WTC11 (cell line): ENCODE measurements around the gene SCYL3. TPM values are rescaled to one million over a fixed set of nuclear protein-coding genes. Genes with fewer than 3 reads are reported as not detected.

ENCODE experiments used
- ATAC-seq: fragments of 200-7000 bp; cut with Tn5 transposase; 2 replicates; pipeline ENCODE4 v1.10.0; 2021; ENCODE audit warnings: mild to moderate bottlenecking, moderate library complexity
- CTCF ChIA-PET: fragments of 300-600 bp; sonication (Branson Sonifier 250); formaldehyde crosslinking; loops from one replicate; lab custom pipeline; 2021; ENCODE audit warnings: antibody characterized with exemption; lab: Charles Lee
- POLR2A ChIA-PET: fragments of 350-600 bp; sonication (Branson Sonifier 250); formaldehyde crosslinking; loops from one replicate; lab custom pipeline; 2021; ENCODE audit warnings: antibody characterized with exemption; lab: Charles Lee
- DNase-seq: peaks from one replicate; pipeline ENCODE4 v3.0.0; 2021; ENCODE audit warnings: low spot score
- H3K27ac Mint-ChIP-seq: 2 replicates; pipeline ENCODE4 v1.8.0; 2021; ENCODE audit warnings: mixed read lengths
- H3K27me3 Mint-ChIP-seq: 2 replicates; pipeline ENCODE4 v1.8.0; 2021; ENCODE audit warnings: low read depth, mild to moderate bottlenecking, moderate library complexity, mixed read lengths
- H3K36me3 Mint-ChIP-seq: 2 replicates; pipeline ENCODE4 v1.8.0; 2021; ENCODE audit warnings: mixed read lengths
- H3K4me1 Mint-ChIP-seq: 2 replicates; pipeline ENCODE4 v1.8.0; 2022; ENCODE audit warnings: mixed read lengths
- H3K4me3 Mint-ChIP-seq: 2 replicates; pipeline ENCODE4 v1.8.0; 2021; ENCODE audit warnings: mild to moderate bottlenecking, moderate library complexity, mixed read lengths
- H3K9me3 Mint-ChIP-seq: 2 replicates; pipeline ENCODE4 v1.8.0; 2021; ENCODE audit warnings: mixed read lengths
- CDX4 ChIP-seq: fragments of 250-450 bp; sonication (Bioruptor Pico); IDR thresholded peaks from 2 replicates; pipeline ENCODE4 v1.9.0; 2021; ENCODE audit warnings: moderate library complexity, mild to moderate bottlenecking, inconsistent platforms, borderline replicate concordance
- ELF4 ChIP-seq: sonication (generic); formaldehyde crosslinking; IDR thresholded peaks from 2 replicates; pipeline ENCODE4 v1.8.1; 2022; ENCODE audit warnings: low read depth, mild to moderate bottlenecking, moderate library complexity, missing genetic modification reagents
- FOXK1 ChIP-seq: sonication (generic); formaldehyde crosslinking; IDR thresholded peaks from 2 replicates; pipeline ENCODE4 v1.8.0; 2022; ENCODE audit warnings: mild to moderate bottlenecking, moderate library complexity, missing genetic modification reagents
- FOXP1 ChIP-seq: sonication (generic); formaldehyde crosslinking; IDR thresholded peaks from 2 replicates; pipeline ENCODE4 v1.8.0; 2022; ENCODE audit warnings: missing genetic modification reagents, mild to moderate bottlenecking, moderate library complexity, borderline replicate concordance
- NFATC4 ChIP-seq: fragments of 250-450 bp; sonication (Bioruptor Pico); IDR thresholded peaks from 2 replicates; pipeline ENCODE4 v1.9.0; 2021; ENCODE audit warnings: mild to moderate bottlenecking
- NFE2L1 ChIP-seq: sonication (generic); formaldehyde crosslinking; IDR thresholded peaks from 2 replicates; pipeline ENCODE4 v1.8.1; 2023; ENCODE audit warnings: missing genetic modification reagents
- NFYB ChIP-seq: sonication (generic); formaldehyde crosslinking; conservative IDR thresholded peaks from 2 replicates; pipeline ENCODE4 v1.8.0; 2022; ENCODE audit warnings: low read depth, missing genetic modification reagents
- NR3C1 ChIP-seq: sonication (generic); formaldehyde crosslinking; conservative IDR thresholded peaks from 2 replicates; pipeline ENCODE4 v1.8.1; 2023; ENCODE audit warnings: low read depth, mild to moderate bottlenecking, missing genetic modification reagents
- OVOL2 ChIP-seq: fragments of 250-450 bp; sonication (Bioruptor Pico); IDR thresholded peaks from 2 replicates; pipeline ENCODE4 v1.9.0; 2021; ENCODE audit warnings: mild to moderate bottlenecking, borderline replicate concordance
- RELA ChIP-seq: sonication (generic); formaldehyde crosslinking; IDR thresholded peaks from 2 replicates; pipeline ENCODE4 v1.8.1; 2022; ENCODE audit warnings: missing genetic modification reagents, mild to moderate bottlenecking, borderline replicate concordance
- SMAD3 ChIP-seq: sonication (generic); formaldehyde crosslinking; IDR thresholded peaks from 2 replicates; pipeline ENCODE4 v1.8.0; 2022; ENCODE audit warnings: missing genetic modification reagents, mild to moderate bottlenecking, borderline replicate concordance
- ZNF423 ChIP-seq: fragments of 250-450 bp; sonication (Bioruptor Pico); IDR thresholded peaks from 2 replicates; pipeline ENCODE4 v2.1.2; 2022; ENCODE audit warnings: mild to moderate bottlenecking, moderate library complexity
- total RNA-seq: library from RNA; stranded (reverse); gene quantifications from 3 replicates; pipeline ENCODE4 v1.2.3, GENCODE V29; 2021
- TF ChIP-seq, protein P1 (sequence below): fragments of 250-450 bp; sonication (Bioruptor Pico); IDR thresholded peaks from 2 replicates; pipeline ENCODE4 v1.9.0; 2021; ENCODE audit warnings: mild to moderate bottlenecking
- TF ChIP-seq, protein P2 (sequence below): sonication (generic); formaldehyde crosslinking; conservative IDR thresholded peaks from 2 replicates; pipeline ENCODE4 v1.8.1; 2022; ENCODE audit warnings: mild to moderate bottlenecking, missing genetic modification reagents
- TF ChIP-seq, protein P3 (sequence below): sonication (generic); formaldehyde crosslinking; IDR thresholded peaks from 2 replicates; pipeline ENCODE4 v1.8.0; 2023; ENCODE audit warnings: missing genetic modification reagents
- TF ChIP-seq, protein P4 (sequence below): fragments of 250-450 bp; sonication (Bioruptor Pico); IDR thresholded peaks from 2 replicates; pipeline ENCODE4 v2.1.2; 2022; ENCODE audit warnings: mild to moderate bottlenecking, moderate library complexity
- TF ChIP-seq, protein P5 (sequence below): sonication (generic); formaldehyde crosslinking; IDR thresholded peaks from 2 replicates; pipeline ENCODE4 v1.8.0; 2022; ENCODE audit warnings: missing genetic modification reagents
- TF ChIP-seq, protein P6 (sequence below): fragments of 250-450 bp; sonication (Bioruptor Pico); conservative IDR thresholded peaks from 2 replicates; pipeline ENCODE4 v1.9.0; 2021; ENCODE audit warnings: mild to moderate bottlenecking

SCYL3 gene
- total RNA-seq, 1 experiment from 2014 or later = 5.3 TPM

DNA sequence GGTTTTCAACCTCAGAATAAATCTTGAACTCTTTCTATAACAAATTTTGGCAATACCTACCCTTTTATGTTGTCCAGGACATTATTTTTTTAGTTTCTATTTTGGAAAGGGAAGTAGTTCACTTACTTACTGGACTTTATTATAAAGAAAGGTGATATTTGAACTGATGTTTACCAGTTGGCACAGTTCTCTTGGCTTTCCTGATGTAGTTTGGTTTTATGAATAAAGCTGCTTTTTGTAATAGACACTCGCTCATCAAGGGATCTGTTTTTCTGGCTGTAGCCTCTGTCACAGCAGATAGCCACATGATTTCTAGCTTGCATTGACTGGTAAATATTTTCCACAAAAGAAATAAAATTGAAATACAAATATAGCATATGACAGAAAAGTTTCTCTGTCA is 58.0 kb downstream of the SCYL3 start:
- Mint-ChIP-seq H3K27me3 (no peaks in the 10 kb centered on the region), H3K4me3 (no peak overlapping the region), H3K4me1 (no peaks in the 10 kb centered on the region), H3K9me3 (peaks cover 13% of the 10 kb centered on the region), H3K27ac (no peak overlapping the region), H3K36me3 (peaks cover 57% of the 10 kb centered on the region)
- ChIA-PET POLR2A (no interaction called here), CTCF (no interaction called here)
- ATAC-seq (no peak), DNase-seq (no peak)
- TF ChIP-seq, protein P1, sequence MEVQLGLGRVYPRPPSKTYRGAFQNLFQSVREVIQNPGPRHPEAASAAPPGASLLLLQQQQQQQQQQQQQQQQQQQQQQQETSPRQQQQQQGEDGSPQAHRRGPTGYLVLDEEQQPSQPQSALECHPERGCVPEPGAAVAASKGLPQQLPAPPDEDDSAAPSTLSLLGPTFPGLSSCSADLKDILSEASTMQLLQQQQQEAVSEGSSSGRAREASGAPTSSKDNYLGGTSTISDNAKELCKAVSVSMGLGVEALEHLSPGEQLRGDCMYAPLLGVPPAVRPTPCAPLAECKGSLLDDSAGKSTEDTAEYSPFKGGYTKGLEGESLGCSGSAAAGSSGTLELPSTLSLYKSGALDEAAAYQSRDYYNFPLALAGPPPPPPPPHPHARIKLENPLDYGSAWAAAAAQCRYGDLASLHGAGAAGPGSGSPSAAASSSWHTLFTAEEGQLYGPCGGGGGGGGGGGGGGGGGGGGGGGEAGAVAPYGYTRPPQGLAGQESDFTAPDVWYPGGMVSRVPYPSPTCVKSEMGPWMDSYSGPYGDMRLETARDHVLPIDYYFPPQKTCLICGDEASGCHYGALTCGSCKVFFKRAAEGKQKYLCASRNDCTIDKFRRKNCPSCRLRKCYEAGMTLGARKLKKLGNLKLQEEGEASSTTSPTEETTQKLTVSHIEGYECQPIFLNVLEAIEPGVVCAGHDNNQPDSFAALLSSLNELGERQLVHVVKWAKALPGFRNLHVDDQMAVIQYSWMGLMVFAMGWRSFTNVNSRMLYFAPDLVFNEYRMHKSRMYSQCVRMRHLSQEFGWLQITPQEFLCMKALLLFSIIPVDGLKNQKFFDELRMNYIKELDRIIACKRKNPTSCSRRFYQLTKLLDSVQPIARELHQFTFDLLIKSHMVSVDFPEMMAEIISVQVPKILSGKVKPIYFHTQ (CRISPR knock-in tag) = no peak
- TF ChIP-seq, protein P2, sequence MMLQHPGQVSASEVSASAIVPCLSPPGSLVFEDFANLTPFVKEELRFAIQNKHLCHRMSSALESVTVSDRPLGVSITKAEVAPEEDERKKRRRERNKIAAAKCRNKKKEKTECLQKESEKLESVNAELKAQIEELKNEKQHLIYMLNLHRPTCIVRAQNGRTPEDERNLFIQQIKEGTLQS (CRISPR knock-in tag) = no peak
- no peak for TF ChIP-seq FOXP1
- TF ChIP-seq FOXK1 = no peak
- TF ChIP-seq ZNF423 (CRISPR knock-in tag) = no peak
- no peak for TF ChIP-seq NFATC4 (CRISPR knock-in tag)
- TF ChIP-seq ELF4 (CRISPR knock-in tag) = no peak

GRCh38 chr1:169834869-169835268 is 58.8 kb downstream of the SCYL3 start:
- ChIA-PET POLR2A (no interaction called here), CTCF (no interaction called here)
- Mint-ChIP-seq H3K27ac (no peak overlapping the region), H3K27me3 (no peaks in the 10 kb centered on the region), H3K9me3 (peaks cover 13% of the 10 kb centered on the region), H3K4me3 (no peak overlapping the region), H3K36me3 (peaks cover 58% of the 10 kb centered on the region), H3K4me1 (no peaks in the 10 kb centered on the region)
- TF ChIP-seq, protein P3, sequence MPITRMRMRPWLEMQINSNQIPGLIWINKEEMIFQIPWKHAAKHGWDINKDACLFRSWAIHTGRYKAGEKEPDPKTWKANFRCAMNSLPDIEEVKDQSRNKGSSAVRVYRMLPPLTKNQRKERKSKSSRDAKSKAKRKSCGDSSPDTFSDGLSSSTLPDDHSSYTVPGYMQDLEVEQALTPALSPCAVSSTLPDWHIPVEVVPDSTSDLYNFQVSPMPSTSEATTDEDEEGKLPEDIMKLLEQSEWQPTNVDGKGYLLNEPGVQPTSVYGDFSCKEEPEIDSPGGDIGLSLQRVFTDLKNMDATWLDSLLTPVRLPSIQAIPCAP (CRISPR knock-in tag) = no peak
- TF ChIP-seq NFE2L1 (CRISPR knock-in tag) (no peak), NFYB (CRISPR knock-in tag) (no peak)
- TF ChIP-seq, protein P4, sequence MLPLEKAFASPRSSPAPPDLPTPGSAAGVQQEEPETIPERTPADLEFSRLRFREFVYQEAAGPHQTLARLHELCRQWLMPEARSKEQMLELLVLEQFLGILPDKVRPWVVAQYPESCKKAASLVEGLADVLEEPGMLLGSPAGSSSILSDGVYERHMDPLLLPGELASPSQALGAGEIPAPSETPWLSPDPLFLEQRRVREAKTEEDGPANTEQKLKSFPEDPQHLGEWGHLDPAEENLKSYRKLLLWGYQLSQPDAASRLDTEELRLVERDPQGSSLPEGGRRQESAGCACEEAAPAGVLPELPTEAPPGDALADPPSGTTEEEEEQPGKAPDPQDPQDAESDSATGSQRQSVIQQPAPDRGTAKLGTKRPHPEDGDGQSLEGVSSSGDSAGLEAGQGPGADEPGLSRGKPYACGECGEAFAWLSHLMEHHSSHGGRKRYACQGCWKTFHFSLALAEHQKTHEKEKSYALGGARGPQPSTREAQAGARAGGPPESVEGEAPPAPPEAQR (CRISPR knock-in tag) = no peak
- ATAC-seq (no peak), DNase-seq (no peak)

DNA sequence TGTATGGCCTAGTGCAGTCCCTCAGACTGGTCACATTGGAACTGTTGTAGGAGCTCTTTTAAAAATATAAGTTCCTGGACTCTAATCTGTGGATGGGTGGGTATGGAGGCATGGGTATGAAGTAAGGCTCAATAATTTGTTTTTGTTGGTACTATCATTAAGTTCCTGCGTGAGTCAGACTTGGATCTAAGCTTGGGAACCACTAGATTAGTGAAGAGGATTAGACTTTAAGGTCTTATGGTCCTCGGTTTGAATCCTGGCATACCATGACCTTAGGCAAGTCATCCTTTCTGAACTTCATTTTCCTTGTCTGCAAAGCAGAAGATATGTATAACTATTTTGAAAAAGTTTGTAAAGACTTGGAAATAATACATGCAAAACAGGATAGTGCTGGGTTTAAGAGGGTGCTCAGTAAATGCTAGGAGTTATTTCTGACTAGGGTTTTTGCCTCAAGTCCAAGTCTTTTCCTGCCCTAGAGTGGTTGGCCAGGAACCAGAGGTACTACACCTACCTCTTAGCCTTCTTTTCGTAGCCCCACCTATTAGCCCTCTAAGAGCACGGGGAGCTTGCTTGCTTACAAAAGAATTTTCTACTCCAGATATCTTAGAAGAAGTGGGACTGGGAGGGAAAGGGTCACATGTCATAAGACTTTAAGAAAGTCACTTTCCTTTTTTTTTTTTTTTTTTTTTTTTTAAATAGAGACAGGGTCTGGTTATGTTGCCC is 60.4 kb downstream of the SCYL3 start:
- ChIA-PET CTCF (no interaction called here), POLR2A (no interaction called here)
- H3K27me3 Mint-ChIP-seq = no peaks in the 10 kb centered on the region
- peaks cover 52% of the 10 kb centered on the region for H3K36me3 Mint-ChIP-seq
- H3K9me3 Mint-ChIP-seq = 0 out of 2 replicates have a peak, but pooled peaks cover 3% of the 10 kb centered on the region
- no peaks in the 10 kb centered on the region for H3K4me1 Mint-ChIP-seq
- H3K4me3 Mint-ChIP-seq = no peak overlapping the region
- H3K27ac Mint-ChIP-seq = no peak overlapping the region
- no peak for DNase-seq
- no peak for ATAC-seq
- no peak for TF ChIP-seq SMAD3
- TF ChIP-seq CDX4 = no peak
- no peak for TF ChIP-seq RELA (CRISPR knock-in tag)
- no peak for TF ChIP-seq OVOL2 (CRISPR knock-in tag)
- TF ChIP-seq, protein P5, sequence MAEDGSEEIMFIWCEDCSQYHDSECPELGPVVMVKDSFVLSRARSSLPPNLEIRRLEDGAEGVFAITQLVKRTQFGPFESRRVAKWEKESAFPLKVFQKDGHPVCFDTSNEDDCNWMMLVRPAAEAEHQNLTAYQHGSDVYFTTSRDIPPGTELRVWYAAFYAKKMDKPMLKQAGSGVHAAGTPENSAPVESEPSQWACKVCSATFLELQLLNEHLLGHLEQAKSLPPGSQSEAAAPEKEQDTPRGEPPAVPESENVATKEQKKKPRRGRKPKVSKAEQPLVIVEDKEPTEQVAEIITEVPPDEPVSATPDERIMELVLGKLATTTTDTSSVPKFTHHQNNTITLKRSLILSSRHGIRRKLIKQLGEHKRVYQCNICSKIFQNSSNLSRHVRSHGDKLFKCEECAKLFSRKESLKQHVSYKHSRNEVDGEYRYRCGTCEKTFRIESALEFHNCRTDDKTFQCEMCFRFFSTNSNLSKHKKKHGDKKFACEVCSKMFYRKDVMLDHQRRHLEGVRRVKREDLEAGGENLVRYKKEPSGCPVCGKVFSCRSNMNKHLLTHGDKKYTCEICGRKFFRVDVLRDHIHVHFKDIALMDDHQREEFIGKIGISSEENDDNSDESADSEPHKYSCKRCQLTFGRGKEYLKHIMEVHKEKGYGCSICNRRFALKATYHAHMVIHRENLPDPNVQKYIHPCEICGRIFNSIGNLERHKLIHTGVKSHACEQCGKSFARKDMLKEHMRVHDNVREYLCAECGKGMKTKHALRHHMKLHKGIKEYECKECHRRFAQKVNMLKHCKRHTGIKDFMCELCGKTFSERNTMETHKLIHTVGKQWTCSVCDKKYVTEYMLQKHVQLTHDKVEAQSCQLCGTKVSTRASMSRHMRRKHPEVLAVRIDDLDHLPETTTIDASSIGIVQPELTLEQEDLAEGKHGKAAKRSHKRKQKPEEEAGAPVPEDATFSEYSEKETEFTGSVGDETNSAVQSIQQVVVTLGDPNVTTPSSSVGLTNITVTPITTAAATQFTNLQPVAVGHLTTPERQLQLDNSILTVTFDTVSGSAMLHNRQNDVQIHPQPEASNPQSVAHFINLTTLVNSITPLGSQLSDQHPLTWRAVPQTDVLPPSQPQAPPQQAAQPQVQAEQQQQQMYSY (CRISPR knock-in tag) = no peak
- TF ChIP-seq NR3C1 = no peak
- TF ChIP-seq, protein P6, sequence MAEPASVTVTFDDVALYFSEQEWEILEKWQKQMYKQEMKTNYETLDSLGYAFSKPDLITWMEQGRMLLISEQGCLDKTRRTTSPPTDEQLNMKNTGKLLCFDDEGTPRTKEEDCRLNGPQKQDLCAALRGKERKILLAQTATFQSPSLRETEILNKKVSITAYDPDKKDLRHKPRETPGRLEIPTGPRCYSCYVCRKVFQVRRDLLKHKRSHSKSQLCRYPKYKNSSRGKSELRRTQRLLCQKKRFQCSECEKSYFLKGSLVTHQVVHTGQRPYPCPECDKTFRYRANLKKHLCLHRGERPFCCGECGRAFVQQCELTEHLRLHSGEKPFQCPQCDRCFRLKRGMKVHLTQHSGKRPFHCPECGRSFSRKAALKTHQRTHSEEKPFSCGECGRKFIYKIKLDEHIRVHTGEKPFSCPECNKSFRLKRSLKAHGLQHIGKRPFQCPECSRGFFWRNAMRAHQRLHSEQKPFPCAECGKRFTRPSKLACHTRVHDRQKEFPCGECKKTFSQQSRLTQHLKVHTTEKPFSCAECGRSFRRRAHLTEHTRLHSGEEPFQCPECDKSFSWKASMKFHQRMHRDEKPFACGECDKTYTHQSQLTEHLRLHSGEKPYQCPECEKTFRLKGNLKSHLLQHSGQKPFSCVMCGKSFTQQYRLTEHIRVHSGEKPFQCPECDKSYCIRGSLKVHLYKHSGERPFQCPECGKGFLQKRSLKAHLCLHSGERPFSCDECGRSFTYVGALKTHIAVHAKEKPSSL (CRISPR knock-in tag) = no peak
